Astrocyte (in vitro differentiated cells and primary cell): ENCODE measurements around the gene DBP. TPM values are rescaled to one million over a fixed set of nuclear protein-coding genes. Genes with fewer than 3 reads are reported as not detected.

Experiments
- DNase-seq: peaks from one replicate; pipeline ENCODE4 v3.0.0-alpha.2; 2010; ENCODE audit warnings: low read depth
- FAIRE-seq: peaks from 2 replicates; lab custom pipeline; 2011; peaks lifted over from hg19 to GRCh38; lab: Jason Lieb, UNC
- H2AFZ ChIP-seq: 2 replicates; pipeline ENCODE4 v1.6.0; 2012; ENCODE audit warnings: low read depth, low read length, inconsistent platforms
- H3K27ac ChIP-seq: 2 replicates; pipeline ENCODE4 v1.5.1; 2011; ENCODE audit warnings: low read depth, low read length, inconsistent platforms
- H3K27me3 ChIP-seq: 2 replicates; pipeline ENCODE4 v1.6.0; 2011; ENCODE audit warnings: low read length, inconsistent platforms; ENCODE audit not compliant: insufficient read depth
- H3K36me3 ChIP-seq: 2 replicates; pipeline ENCODE4 v1.5.1; 2011; ENCODE audit warnings: low read length, inconsistent platforms; ENCODE audit not compliant: insufficient read depth
- H3K4me1 ChIP-seq: 2 replicates; pipeline ENCODE4 v1.5.1; 2011; ENCODE audit warnings: low read length, inconsistent platforms; ENCODE audit not compliant: insufficient read depth
- H3K4me2 ChIP-seq: 2 replicates; pipeline ENCODE4 v1.6.0; 2012; ENCODE audit warnings: low read length, inconsistent platforms
- H3K4me3 ChIP-seq: 2 replicates; pipeline ENCODE4 v1.5.1; 2011; ENCODE audit warnings: low read depth, mild to moderate bottlenecking, low read length, inconsistent platforms; ENCODE audit not compliant: insufficient read depth
- H3K79me2 ChIP-seq: 2 replicates; pipeline ENCODE4 v1.6.0; 2012; ENCODE audit warnings: mild to moderate bottlenecking, low read length, inconsistent platforms; ENCODE audit not compliant: insufficient read depth
- H3K9ac ChIP-seq: 2 replicates; pipeline ENCODE4 v1.6.0; 2012; ENCODE audit warnings: mild to moderate bottlenecking, low read length, inconsistent platforms
- H3K9me3 ChIP-seq: 2 replicates; pipeline ENCODE4 v1.5.1; 2012; ENCODE audit warnings: low read depth, mild to moderate bottlenecking, low read length, inconsistent platforms; ENCODE audit not compliant: insufficient read depth
- H4K20me1 ChIP-seq: 2 replicates; pipeline ENCODE4 v1.6.0; 2012; ENCODE audit warnings: low read length, inconsistent platforms; ENCODE audit not compliant: insufficient read depth
- H3K27ac Mint-ChIP-seq: one replicate; pipeline ENCODE4 v1.8.0; 2021; ENCODE audit warnings: mild to moderate bottlenecking, mixed read lengths; ENCODE audit not compliant: unreplicated experiment
- H3K27me3 Mint-ChIP-seq: one replicate; pipeline ENCODE4 v1.8.0; 2021; ENCODE audit warnings: low read depth, mixed read lengths; ENCODE audit not compliant: unreplicated experiment
- H3K36me3 Mint-ChIP-seq: one replicate; pipeline ENCODE4 v1.8.0; 2021; ENCODE audit warnings: low read depth, mixed read lengths; ENCODE audit not compliant: unreplicated experiment
- H3K4me1 Mint-ChIP-seq: one replicate; pipeline ENCODE4 v1.8.0; 2021; ENCODE audit warnings: low read depth, mixed read lengths; ENCODE audit not compliant: unreplicated experiment
- H3K4me3 Mint-ChIP-seq: one replicate; pipeline ENCODE4 v1.8.0; 2021; ENCODE audit warnings: mild to moderate bottlenecking, moderate library complexity, mixed read lengths; ENCODE audit not compliant: unreplicated experiment
- H3K9me3 Mint-ChIP-seq: one replicate; pipeline ENCODE4 v1.8.0; 2021; ENCODE audit warnings: mild to moderate bottlenecking, mixed read lengths; ENCODE audit not compliant: unreplicated experiment
- CTCF ChIP-seq: IDR thresholded peaks from 2 replicates; pipeline ENCODE4 v1.5.1; 2011; ENCODE audit warnings: low read depth, mild to moderate bottlenecking, inconsistent platforms, low read length, moderate library complexity; ENCODE audit not compliant: insufficient read depth
- EZH2 ChIP-seq: IDR thresholded peaks from 2 replicates; pipeline ENCODE4 v1.6.1; 2012; ENCODE audit warnings: mild to moderate bottlenecking, low read length, inconsistent platforms; ENCODE audit not compliant: insufficient read depth
- total RNA-seq: library from RNA; stranded (reverse); gene quantifications from 2 replicates; pipeline ENCODE4 v1.2.1, GENCODE V29; 2021

DBP gene
- total RNA-seq, 1 donor from 2014 or later = 1.2 TPM

GRCh38 chr19:48624067-48624594 lies 13.0 kb downstream of the DBP start:
- H3K27ac Mint-ChIP-seq = peak overlapping the region; percentile 78
- Histone ChIP-seq H3K36me3 (no peaks in the 10 kb centered on the region), H2AFZ (peak overlapping the region; percentile 78), H3K79me2 (peaks cover 28% of the 10 kb centered on the region), H4K20me1 (peaks cover 4% of the 10 kb centered on the region), H3K27me3 (no peaks in the 10 kb centered on the region), H3K4me1 (peaks cover 16% of the 10 kb centered on the region), H3K9ac (peak overlapping the region; percentile 87), H3K4me3 (peak overlapping the region; percentile 62), H3K4me2 (peak overlapping the region; percentile 89), H3K27ac (peak overlapping the region; percentile 81), H3K9me3 (no peaks in the 10 kb centered on the region)
- H3K4me3 Mint-ChIP-seq = peak overlapping the region; percentile 86
- peaks cover 18% of the 10 kb centered on the region for H3K4me1 Mint-ChIP-seq
- DNase-seq (peak; percentile 92), FAIRE-seq (peak; percentile 68)
- TF ChIP-seq EZH2 = no peak
- no peak for TF ChIP-seq CTCF
- peaks cover 5% of the 10 kb centered on the region for H3K36me3 Mint-ChIP-seq
- no peaks in the 10 kb centered on the region for H3K9me3 Mint-ChIP-seq
- H3K27me3 Mint-ChIP-seq = no peaks in the 10 kb centered on the region

- no peaks in the 10 kb centered on the region for H3K27me3 Mint-ChIP-seq
- peak overlapping the region; percentile 89 for H3K4me2 ChIP-seq
- no peaks in the 10 kb centered on the region for H3K9me3 ChIP-seq
- FAIRE-seq (no peak), DNase-seq (no peak)
- peak overlapping the region; percentile 81 for H3K27ac ChIP-seq
- H3K36me3 ChIP-seq = no peaks in the 10 kb centered on the region
- H3K27ac Mint-ChIP-seq = peak overlapping the region; percentile 72
- H3K4me3 Mint-ChIP-seq = peak overlapping the region; percentile 86
- TF ChIP-seq EZH2 (no peak), CTCF (no peak)
- H3K4me1 Mint-ChIP-seq = peaks cover 18% of the 10 kb centered on the region
- H3K4me1 ChIP-seq = peaks cover 16% of the 10 kb centered on the region
- H3K9me3 Mint-ChIP-seq = no peaks in the 10 kb centered on the region
- H4K20me1 ChIP-seq = peaks cover 6% of the 10 kb centered on the region
- peak overlapping the region; percentile 62 for H3K4me3 ChIP-seq
- peaks cover 4% of the 10 kb centered on the region for H3K36me3 Mint-ChIP-seq
- H3K79me2 ChIP-seq = peaks cover 31% of the 10 kb centered on the region
- no peaks in the 10 kb centered on the region for H3K27me3 ChIP-seq
- H2AFZ ChIP-seq = peak overlapping the region; percentile 78
- peak overlapping the region; percentile 86 for H3K9ac ChIP-seq
Observed at GRCh38 chr19:48623556-48624066, 13.6 kb downstream of the DBP start.
